SIG-M5 (cell line): ENCODE measurements around the gene PHLDA2.
"Not testable (repeated sequence)": the region's sequence is repeated elsewhere in the genome, so short reads cannot be mapped to it uniquely, and the experiment has no call there.

ENCODE experiments used
- DNase-seq: peaks from one replicate; lab custom pipeline; 2025; lab: John Stamatoyannopoulos, UW

The PHLDA2 gene

GRCh38 chr11:2945031-2945756 is 16.0 kb upstream of the PHLDA2 start:
- no peak for DNase-seq

DNA sequence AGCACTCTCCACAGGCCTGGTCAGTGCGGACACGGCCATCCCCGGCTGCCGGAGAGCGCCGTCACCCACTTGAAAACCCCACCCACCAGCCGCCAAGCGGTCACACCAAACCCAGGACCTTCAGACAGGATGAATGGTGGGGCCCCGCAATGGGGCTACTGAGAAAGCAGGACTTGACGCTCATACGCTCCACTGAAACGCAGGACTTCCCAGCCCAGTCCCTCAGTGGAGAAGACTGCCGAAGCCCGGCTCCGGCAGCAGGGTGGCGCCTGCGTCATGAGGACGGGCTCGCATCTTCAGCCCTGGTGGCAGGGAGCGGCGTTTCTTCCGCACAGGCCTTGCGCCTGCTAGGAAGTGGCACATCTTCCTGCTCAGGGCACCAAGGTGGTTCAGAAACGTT is 15.3 kb upstream of the PHLDA2 start:
- no peak for DNase-seq

DNA sequence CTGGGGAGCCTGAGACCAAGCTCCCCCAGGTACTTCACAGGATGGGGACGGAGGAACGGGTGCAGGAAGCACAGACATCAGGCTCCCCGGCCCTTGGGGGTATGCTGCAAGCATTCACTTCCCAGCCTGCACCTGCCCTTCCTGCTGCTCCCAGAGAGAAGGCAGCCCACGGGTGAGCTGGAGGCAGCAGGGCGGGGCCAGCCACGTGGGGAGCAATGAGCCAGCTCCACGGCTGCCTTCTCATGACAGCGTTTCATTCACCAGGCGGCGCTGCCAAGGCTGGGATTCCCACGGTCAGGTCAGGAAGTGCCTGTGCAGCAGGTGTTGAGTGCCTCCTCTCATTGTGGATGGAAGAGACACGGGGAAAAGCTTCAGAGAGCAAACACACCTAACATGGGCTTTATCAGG is 14.5 kb upstream of the PHLDA2 start:
- DNase-seq, result no peak

DNA sequence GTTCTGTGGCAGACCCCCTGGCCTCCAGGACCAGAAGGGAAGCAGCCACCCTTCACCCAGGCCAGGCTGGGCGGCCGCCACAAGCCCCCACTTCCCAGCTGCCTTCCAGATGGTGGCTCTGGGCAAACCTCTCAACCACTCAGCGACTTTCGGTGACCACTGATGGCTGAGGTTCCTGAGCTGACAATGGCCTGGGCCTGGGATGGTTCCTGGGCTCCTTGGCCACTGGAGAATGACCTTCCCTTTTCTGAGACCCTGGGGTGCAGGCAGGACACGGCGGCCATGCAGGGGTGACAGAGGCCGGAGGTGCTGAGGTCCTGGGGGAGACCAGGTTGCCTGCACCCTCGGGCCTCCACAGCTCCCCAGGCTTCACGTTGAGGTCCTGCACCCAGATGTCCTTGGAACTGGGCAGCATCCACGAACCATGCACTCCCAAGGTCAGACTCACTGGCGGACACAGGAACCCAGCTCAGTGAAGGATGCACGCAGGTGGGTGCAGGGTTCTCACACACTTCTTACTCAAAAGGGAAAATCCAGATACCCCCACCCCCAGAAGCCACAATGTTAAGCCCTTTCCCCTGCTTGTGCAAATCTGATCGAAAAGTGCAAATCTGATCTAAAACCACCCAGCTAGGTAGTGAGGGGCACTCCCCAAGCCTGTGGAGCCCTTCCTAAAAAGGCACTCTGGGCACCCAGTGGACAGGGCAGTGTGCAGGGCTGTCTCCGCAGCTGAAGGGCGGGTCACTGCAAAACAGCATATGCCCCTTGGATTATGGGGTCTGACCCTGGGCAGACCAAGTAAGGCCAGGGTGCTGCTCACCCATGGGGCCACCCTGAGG is 13.9 kb upstream of the PHLDA2 start:
- DNase-seq, result no peak

DNA sequence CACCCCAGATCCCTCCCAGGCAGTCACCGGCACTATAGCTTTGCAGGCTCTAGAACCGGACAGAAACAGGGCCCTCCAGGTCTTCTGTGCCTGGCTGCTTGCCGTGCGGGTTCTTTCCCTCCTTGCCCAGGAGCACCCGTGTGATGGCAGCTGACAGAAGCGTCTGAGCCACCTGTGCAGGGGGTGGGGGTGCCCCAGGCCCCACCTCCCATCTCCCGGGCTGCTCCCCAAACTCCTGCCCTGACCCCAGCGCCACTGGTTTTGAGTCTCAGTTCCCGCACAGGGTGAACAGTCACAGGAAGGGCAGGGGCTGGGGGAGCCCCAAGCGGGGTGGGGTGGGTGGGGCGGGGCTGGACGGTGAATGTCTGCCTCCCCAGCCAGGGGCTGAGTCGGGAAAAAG is 13.2 kb upstream of the PHLDA2 start:
- no peak for DNase-seq

DNA sequence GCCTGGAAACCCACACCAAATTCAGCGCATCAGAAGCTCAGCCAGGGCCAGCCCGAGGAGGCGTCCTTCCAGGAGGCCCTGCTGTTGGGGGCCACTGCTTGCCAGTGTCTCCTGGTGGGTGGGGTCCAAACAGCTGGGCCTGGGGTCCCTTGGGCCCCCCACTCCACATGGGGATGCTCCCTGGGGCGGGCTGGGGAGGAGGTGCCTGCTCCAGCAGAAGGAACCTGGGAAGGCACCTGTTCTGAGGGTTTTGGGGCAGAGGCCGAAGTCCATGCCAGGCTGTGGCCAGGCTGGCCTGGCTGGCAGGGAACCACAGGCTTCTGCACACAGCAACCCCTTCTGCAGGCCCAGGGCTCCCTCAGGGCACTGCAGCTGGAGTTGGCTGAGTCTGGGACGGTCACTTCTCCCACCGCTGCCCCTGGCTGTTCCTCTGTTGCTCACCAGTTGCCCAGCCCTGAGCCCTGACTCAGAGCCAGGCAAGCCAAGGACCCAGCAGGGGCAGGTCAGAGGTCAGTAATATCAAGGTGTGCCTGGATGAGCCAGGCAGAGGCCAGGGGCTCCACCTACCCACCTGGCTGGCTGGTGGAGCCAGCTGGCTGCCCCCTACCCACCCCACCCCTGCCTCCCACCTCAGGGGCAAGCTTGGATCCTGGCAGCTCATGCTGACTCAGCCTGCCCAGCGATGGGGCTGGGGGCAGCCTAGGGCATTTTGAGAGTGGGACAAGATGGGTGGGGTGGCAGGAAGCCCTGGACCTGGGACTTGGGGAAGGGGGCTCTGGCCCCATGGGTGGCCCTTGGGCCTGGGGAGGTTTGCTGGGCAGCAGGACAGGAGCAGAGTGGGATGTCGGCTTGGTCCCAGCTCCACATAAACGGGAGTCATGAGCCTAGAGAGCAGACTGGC is 12.0 kb upstream of the PHLDA2 start:
- no peak for DNase-seq

GRCh38 chr11:2940147-2940920 is 11.1 kb upstream of the PHLDA2 start:
- DNase-seq, result no peak

DNA sequence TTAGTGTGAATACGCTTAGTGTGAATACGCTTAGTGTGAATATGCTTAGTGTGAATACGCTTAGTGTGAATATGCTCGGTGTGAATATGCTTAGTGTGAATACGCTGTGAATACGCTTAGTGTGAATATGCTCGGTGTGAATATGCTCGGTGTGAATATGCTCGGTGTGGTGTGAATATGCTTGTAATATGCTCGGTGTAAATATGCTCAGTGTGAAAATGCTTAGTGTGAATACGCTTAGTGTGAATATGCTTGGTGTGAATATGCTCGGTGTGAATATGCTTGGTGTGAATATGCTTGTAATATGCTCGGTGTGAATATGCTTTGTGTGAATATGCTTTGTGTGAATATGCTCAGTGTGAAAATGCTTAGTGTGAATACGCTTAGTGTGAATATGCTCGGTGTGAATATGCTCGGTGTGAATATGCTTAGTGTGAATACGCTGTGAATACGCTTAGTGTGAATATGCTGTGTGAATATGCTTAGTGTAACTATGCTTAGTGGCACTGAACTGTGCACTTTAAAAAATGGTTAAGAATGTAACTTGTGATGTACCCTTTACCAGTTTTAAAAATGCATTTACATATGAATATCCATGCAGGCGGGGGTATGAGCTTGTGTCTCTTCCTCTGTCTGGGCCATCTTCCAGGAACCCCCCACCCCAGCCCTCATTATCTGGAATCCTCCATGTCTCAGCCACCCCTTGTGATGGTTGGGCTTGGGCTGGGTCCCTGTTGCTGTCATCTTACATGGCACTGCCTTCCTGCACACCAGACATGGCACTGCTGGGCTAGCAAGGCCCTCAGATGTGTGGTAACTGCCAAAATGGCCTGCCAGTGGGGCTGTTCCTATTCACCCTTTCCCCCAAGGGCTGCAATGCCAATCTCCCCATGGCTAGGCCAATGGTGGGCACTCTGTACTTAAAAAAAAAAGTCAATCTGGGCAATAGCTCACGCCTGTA is 9.5 kb upstream of the PHLDA2 start:
- not testable (repeated sequence) for DNase-seq

GRCh38 chr11:2937641-2938457 is 8.6 kb upstream of the PHLDA2 start:
- not testable (repeated sequence) for DNase-seq

DNA sequence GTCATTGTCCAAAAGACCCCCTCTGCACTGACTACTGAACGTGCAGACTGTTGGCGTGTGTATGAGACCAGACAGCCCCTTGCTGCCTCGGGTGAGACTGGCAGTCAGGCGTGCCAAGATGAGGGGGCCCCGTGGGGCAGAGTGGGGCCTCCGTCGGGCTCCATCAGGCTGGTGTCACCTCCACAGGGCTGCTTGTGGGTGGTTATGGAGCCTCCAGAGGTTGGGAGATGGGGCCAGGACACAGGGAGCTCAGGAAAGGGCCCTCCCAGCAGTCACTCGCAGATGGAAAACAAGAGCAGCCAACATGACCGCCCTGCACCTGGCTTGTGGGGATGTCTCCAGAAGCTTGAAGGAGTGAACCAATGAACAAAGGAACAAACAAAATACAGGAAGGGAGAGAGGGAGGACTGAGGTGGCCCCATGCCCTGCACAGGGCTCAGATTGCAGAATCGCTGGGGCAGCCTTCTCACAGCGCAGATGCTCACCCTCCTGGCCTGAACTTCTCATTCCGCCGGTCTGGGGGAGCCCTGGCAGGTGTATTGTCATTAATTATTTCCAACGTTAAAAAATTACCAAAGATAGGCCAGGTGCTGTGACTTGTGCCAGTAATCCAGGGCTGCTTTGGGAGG is 5.5 kb upstream of the PHLDA2 start:
- no peak for DNase-seq

- no peak for DNase-seq
These were observed 4.9 kb upstream of the PHLDA2 start for GRCh38 chr11:2934021-2934550.

DNA sequence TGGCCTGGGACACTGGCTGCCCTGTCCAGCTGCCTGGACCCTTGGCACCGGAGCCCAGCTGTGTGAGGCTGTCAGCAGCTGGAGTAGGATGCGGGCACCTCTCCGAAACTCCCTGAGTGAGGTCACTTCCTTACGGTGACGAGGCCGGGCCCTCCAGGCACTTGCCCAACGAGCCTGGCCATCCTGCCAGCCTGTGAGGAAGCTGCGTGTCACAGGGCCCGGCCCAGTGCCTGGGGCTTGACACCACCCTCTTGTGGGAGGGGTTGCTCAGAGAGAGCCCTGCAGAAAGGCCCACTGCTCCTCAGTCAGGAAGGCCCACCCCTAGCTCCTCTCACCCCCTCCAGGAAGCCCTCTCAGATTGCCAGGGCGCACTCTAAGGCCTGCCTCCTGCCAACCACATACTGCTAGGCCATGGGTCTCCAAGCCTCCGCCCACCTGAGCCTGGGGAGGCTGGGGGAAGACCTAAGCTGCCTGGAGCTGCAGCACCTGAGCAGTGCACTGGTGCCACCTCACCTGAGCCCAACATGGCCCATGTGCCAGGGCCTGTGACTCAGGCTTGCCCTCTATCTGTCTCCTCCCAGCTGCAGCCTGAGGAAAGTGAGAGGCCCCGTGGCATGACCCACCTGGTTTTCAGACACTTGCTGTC is 4.3 kb upstream of the PHLDA2 start:
- no peak for DNase-seq

- DNase-seq, result no peak
These were observed 3.6 kb upstream of the PHLDA2 start for GRCh38 chr11:2932850-2933251.

DNA sequence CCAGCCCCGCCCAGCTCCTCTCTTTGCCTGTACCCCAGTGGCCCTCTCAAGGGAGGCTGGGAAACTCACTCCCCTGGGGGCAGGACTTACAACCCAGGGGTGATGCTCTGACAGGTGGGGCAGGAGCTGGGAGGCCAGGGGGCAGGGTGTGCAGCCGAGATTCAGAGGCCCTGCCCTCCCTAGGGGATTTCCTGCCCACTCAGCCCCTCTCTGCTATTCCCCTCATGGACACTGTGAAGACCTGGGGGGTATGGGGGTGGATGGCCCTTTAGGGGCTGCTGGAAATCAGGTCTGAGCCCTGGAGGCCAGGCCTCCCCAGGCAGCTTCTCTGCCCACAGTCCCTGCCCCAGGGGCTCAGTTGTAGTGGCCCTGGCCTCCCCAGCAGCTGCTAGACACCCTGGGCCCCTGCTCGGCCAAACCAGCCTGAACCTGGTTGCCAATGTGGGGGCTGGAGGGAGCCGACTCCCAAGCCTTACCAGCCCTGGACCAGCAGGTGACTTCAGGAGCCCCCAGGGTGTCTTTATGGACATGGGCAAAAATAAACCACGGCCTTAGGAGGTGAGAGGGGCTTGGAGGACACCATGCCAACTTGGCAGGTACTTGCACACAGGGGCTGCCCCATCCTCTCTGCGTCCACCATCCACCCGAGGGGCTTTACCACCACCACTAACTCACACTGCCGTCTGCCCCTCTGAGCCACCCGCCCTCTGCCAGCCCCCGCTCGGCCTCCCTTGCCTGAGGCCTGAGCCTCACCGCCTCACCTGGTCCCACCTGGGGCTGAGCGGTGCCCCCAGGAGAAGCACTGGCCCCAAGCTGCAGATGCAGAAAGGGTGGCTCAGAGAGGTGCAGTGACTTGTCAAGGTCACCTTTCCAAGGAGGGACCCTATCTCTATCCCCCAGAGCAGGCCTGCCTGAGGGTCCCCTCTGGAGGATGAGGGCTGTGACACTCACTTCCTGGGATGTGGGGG is 2.8 kb upstream of the PHLDA2 start:
- no peak for DNase-seq

DNA sequence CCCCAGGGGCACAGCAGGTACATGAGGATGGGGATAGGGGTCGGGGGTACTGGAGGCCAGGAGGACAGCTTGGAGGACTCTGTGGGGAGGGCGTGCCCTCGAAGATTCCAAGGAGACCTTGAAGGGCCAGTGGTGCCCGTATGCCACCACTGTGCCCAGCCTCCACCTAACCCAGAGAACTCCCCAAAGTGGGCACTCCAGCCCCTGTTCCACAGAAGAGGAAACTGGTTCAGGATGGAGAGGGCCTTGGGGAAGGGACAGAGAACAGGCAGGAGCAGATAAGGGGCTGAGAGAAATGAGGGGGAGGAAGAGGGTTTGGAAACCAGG is 2.2 kb upstream of the PHLDA2 start:
- DNase-seq, result no peak

- DNase-seq, result no peak
These were observed 1.6 kb upstream of the PHLDA2 start for GRCh38 chr11:2930704-2931419.
